Uterus (tissue), 4 donors: ENCODE data around the gene GCK. TPM values are rescaled to one million over a fixed set of nuclear protein-coding genes. Genes with fewer than 3 reads are reported as not detected.
A peak's percentile ranks its signal among the peaks of the same experiment; 100 is the strongest.

Experiments
- DNase-seq, 2 donors: peaks; one replicate each; pipeline ENCODE4 v3.0.0-alpha.2; 2019 to 2020
- H3K27ac ChIP-seq, 2 donors: fragments of 200-600 bp; sonication (generic); 1 replicate in 1 of 2; 2 replicates in 1 of 2; pipeline ENCODE4 v1.5.1; 2016 to 2018
- H3K27me3 ChIP-seq, 2 donors: fragments of 200-600 bp; sonication (generic); one replicate each; pipeline ENCODE4 v1.5.1; 2018 to 2019; ENCODE audit warnings: control low read depth in 1 of 2
- H3K36me3 ChIP-seq, 2 donors: fragments of 200-600 bp; sonication (generic); one replicate each; pipeline ENCODE4 v1.5.1; 2019; ENCODE audit warnings: control low read depth in 1 of 2
- H3K4me1 ChIP-seq, 2 donors: fragments of 200-600 bp; sonication (generic); one replicate each; pipeline ENCODE4 v1.5.1; 2018 to 2019; ENCODE audit warnings: control low read depth in 1 of 2
- H3K4me3 ChIP-seq, 2 donors: fragments of 200-600 bp; sonication (generic); 1 replicate in 1 of 2; 2 replicates in 1 of 2; pipeline ENCODE4 v1.5.1; 2018 to 2019; ENCODE audit warnings: mild to moderate bottlenecking in 1 of 2
- H3K9me3 ChIP-seq, 2 donors: fragments of 200-600 bp; sonication (generic); one replicate each; pipeline ENCODE4 v1.5.1; 2019; ENCODE audit warnings: control low read depth in 1 of 2
- POLR2A ChIP-seq, 2 donors: fragments of 450-650 bp; IDR thresholded peaks; one replicate each; pipeline ENCODE4 v1.6.1; 2016; ENCODE audit warnings: antibody characterized with exemption in 2 of 2, mild to moderate bottlenecking in 1 of 2, moderate library complexity in 1 of 2
- intact Hi-C: fragments of 100-400 bp; cut with DNase I; formaldehyde crosslinking; loops from one replicate; pipeline ENCODE4 v1.15.1; 2023; ENCODE audit warnings: low total_unique reads
- total RNA-seq, 4 donors: library from RNA; depleted of rRNA in 3 of 4; stranded (reverse); fragments of >200 nt in 3 of 4; gene quantifications; one replicate each; pipeline versions ENCODE4 v1.1.0 to v1.2.4, GENCODE V29; 2014 to 2023
- TF ChIP-seq, protein P1 (sequence below), 4 experiments: fragments of 200-600 bp in 2 of 4; fragments of 450-650 bp in 2 of 4; sonication (generic) in 2 of 4; IDR thresholded peaks; one replicate each; pipeline ENCODE4 v1.5.1; 2016 to 2019; ENCODE audit warnings: antibody characterized with exemption in 4 of 4, mild to moderate bottlenecking in 2 of 4, moderate library complexity in 1 of 4
- donor health status: DM: yes; HTN: yes; CAD: no.

Gene GCK
- total RNA-seq, 4 donors from 2014 or later, result 0.29 to 2.6 (median 1.8) TPM; not detected in 1

DNA sequence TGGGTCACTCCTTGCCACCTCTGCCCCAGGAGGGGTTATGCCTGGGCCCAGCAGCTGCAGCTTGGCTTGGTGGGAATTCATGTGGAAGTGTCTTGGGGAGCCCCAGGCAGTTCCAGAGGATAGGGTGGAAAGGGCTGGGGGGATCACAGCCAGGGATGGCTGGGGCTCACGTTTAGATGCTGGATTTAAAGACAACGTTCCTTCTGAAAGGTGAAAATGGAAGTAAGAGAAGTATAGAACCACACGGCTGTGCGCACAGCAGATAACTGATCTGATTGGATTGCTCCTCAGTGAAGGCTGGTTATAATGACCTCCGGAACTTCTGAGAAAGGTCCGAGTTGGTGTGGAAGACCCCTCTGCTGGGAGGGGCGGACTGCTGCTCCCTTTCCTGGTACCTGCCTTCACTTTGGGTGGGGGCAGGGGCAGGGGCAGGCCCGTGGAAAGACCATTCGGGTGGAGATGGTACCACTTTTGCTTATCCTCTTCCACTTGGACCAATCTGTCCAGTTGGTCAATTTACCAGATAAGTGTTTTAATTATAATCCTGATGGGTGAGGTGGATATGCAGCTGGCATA lies 40.2 kb downstream of the GCK start:
- Histone ChIP-seq H3K36me3 (no peaks in the 10 kb centered on the region), H3K4me3 (no peak overlapping the region), H3K9me3 (no peaks in the 10 kb centered on the region), H3K27me3 (no peaks in the 10 kb centered on the region), H3K4me1 (peaks cover 0 to 5% of the 10 kb centered on the region in 2 donors), H3K27ac (no peak overlapping the region)
- intact Hi-C loops, result no loop called here
- peak in 1 of 2 donors; percentile 3 for DNase-seq
- TF ChIP-seq, protein P1, sequence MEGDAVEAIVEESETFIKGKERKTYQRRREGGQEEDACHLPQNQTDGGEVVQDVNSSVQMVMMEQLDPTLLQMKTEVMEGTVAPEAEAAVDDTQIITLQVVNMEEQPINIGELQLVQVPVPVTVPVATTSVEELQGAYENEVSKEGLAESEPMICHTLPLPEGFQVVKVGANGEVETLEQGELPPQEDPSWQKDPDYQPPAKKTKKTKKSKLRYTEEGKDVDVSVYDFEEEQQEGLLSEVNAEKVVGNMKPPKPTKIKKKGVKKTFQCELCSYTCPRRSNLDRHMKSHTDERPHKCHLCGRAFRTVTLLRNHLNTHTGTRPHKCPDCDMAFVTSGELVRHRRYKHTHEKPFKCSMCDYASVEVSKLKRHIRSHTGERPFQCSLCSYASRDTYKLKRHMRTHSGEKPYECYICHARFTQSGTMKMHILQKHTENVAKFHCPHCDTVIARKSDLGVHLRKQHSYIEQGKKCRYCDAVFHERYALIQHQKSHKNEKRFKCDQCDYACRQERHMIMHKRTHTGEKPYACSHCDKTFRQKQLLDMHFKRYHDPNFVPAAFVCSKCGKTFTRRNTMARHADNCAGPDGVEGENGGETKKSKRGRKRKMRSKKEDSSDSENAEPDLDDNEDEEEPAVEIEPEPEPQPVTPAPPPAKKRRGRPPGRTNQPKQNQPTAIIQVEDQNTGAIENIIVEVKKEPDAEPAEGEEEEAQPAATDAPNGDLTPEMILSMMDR (IDR thresholded peaks at IDR 0.05), result no peak
- TF ChIP-seq POLR2A (IDR thresholded peaks at IDR 0.05), result no peak

DNA sequence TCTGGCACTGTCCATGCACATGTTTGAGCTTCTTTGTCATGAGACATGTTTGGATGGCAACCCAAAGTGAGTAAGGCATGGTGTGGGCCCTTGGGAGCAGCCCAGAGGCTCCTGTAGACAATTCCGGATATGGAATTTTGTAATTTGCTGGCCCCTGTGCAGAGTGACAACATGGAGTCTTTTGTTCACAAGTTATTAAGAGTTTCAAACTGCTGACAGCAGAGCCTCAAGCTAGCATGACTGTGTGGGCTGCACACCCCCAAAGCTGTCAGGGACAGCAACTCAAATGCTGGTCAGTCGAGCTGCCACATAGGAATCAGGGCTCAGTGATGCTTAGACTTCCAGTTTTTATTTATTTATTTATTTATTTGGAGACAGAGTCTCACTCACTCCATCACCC lies 41.1 kb downstream of the GCK start:
- peaks cover 0 to 5% of the 10 kb centered on the region in 2 donors for H3K4me1 ChIP-seq
- no peaks in the 10 kb centered on the region for H3K9me3 ChIP-seq
- H3K27ac ChIP-seq, result no peak overlapping the region
- no peak overlapping the region for H3K4me3 ChIP-seq
- peak in 1 of 2 donors; percentile 1 for DNase-seq
- intact Hi-C loops, result no loop called here
- H3K27me3 ChIP-seq, result no peaks in the 10 kb centered on the region
- TF ChIP-seq, protein P1 (IDR thresholded peaks at IDR 0.05), result no peak
- TF ChIP-seq POLR2A (IDR thresholded peaks at IDR 0.05), result no peak
- no peaks in the 10 kb centered on the region for H3K36me3 ChIP-seq

DNA sequence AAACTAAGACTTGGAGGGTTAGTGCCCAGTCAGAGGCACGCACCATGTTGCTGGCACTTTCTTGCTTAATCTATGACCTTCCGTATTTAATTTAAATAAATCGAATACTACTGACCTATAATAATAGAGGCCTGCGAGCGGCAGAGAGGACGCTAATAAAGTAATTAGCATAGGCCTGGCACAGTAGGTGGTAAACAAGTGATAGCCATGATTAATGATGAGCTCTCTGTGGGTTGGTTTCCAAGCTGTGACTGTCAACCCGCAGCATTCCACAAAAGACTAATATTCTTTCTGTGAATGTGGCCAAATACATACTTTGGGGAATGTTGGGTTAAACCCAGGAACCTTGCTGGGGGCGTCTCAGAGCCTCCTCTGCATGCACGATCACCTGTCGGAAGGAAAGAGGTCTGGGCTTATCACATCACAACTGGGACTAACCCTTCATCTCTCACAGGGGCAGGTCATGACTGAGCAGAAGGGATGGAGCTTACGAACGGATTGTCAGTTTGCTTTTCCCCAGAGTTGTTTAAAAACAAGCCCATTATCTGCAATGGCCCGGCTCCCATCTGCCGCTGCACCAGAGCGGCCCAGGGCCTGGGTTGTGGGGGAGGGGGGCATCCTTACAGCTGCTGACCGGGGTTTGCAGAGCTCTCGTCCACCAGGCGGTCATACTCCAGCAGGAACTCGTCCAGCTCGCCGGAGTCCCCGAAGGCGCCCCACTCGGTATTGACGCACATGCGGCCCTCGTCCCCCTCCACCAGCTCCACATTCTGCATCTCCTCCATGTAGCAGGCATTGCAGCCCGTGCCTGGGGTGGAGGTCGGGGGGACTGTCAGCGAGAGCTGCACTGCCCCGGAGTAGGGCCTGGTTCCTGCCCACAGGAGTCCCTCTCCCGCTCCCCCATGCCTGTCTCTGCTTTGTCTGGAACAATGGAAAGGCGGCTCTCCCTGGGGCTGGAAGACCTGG lies 41.9 kb downstream of the GCK start:
- TF ChIP-seq, protein P1 (IDR thresholded peaks at IDR 0.05), result no peak
- no peak for TF ChIP-seq POLR2A (IDR thresholded peaks at IDR 0.05)
- H3K27me3 ChIP-seq, result no peaks in the 10 kb centered on the region
- no peak overlapping the region for H3K4me3 ChIP-seq
- no peaks in the 10 kb centered on the region for H3K9me3 ChIP-seq
- H3K36me3 ChIP-seq, result no peaks in the 10 kb centered on the region
- peaks cover 0 to 5% of the 10 kb centered on the region in 2 donors for H3K4me1 ChIP-seq
- DNase-seq, result peak in 1 of 2 donors; percentile 12
- intact Hi-C loops, result no loop called here
- peak overlapping the region in 1 of 2 donors; percentile 32 for H3K27ac ChIP-seq

DNA sequence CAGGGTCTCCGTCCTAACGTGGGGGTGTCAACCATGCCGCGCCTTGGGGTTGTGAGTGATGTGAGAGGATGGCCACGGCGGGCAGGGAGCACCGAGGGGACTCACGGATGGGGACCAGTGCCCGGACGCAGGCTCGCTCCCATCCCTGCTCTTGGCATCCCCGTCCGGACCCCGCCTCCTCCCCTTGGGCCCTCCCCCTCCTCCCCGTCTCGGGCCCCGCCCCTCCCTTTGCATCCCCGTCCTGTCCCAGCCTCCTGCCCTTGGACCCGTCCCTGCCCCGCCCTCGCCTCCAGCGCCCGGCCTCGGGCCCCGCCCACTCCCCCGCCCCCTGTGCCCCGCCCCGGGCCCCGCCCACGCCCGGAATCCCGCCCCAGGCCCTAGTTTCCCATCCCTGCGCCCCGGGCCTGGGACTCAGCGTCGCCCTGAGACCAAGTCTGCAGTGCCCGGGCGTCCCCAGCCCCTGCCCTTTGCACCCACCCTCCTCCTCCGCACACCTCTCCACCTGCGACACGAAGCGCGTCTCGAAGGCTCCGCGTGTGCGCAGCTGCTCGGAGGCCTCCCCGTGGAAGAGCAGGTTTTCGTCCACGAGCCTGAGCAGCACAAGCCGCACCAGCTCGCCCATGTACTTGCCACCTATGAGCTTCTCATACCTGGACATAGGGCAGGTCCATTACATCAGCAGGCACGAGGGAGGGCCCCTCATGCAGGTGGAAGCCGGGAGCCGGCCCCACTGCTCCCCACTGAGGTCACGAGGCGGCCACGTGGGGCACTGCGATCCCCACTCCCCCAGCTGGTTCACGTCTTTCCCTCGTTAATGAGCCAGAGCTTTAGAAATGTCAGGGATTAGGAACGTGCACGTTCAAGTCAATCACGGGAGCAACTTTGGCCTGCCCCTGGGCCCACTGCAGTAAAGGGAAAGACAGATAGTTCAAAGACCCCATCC lies 43.0 kb downstream of the GCK start:
- Histone ChIP-seq H3K4me1 (peaks cover 0 to 5% of the 10 kb centered on the region in 2 donors), H3K4me3 (peak overlapping the region; percentile 10 to 33), H3K27ac (peak overlapping the region in 1 of 2 donors; percentile 32), H3K36me3 (no peaks in the 10 kb centered on the region), H3K27me3 (no peaks in the 10 kb centered on the region), H3K9me3 (no peaks in the 10 kb centered on the region)
- intact Hi-C loops, result no loop called here
- DNase-seq, result peak; percentile 85 to 89
- no peak for TF ChIP-seq POLR2A (IDR thresholded peaks at IDR 0.05)
- TF ChIP-seq, protein P1 (IDR thresholded peaks at IDR 0.05), result no peak
